GM18951 (cell line): ENCODE measurements around the gene SLC35D1.

ENCODE experiments used
- POLR2A ChIP-seq: IDR thresholded peaks from 4 replicates; pipeline ENCODE4 v1.6.1; 2011; ENCODE audit warnings: mild to moderate bottlenecking; ENCODE audit not compliant: insufficient read length, insufficient read depth; ENCODE audit errors: extremely low read depth
- in situ Hi-C: fragments of 300-500 bp; cut with MboI; formaldehyde crosslinking; loops from one replicate; pipeline ENCODE4 v1.12.0; 2022; ENCODE audit warnings: low sequenced_read_pairs, mixed read lengths, inconsistent platforms; ENCODE audit not compliant: unreplicated experiment

Gene SLC35D1

DNA sequence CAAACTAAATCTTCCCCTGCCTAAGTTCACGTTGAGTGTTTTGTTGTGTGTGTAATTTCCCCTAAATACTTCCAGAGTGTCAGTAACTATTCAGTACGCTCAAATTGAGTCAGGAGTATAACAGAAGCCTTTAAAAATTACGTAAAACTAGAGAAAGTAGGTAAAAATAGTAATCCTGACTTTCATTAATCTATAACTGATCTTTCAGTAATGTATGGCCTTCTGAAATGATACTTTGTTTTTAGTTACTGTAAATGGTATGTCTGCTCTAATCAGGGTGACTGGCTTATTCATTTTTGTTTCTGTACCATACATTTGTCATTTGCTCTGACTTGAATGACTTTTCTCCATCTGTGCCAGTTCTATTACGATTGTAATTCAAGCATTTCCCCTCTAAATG lies 99.7 kb downstream of the SLC35D1 start:
- no peak for TF ChIP-seq POLR2A
- in situ Hi-C loops: no loop called here

DNA sequence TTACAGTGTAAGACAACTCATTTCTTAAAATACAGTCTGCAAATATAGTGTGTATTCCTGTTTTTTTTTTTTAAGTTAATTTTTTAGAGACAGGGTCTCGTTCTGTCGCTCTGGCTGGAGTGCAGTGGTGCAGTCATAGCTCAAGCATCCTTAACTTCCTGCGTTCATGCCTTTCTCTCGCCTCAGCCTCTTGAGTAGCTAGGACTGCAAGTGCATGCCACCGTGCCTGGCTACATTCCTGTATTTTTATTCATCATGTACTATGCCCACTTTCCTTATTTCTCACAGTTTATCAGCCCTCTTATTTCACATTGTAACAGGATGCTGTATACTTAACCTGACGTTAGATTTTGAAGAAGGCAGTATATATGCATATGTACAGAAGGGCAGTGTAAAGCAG lies 102.4 kb downstream of the SLC35D1 start:
- in situ Hi-C loops: no loop called here
- no peak for TF ChIP-seq POLR2A
